GM21381 (cell line): Measurements from ENCODE around the gene POGLUT3.

Experiments used
- ATAC-seq: cut with Tn5 transposase; IDR thresholded peaks from one replicate; pipeline ENCODE4 v1.9.1; 2021; ENCODE audit warnings: mild to moderate bottlenecking, moderate library complexity; ENCODE audit not compliant: unreplicated experiment

Gene POGLUT3

DNA sequence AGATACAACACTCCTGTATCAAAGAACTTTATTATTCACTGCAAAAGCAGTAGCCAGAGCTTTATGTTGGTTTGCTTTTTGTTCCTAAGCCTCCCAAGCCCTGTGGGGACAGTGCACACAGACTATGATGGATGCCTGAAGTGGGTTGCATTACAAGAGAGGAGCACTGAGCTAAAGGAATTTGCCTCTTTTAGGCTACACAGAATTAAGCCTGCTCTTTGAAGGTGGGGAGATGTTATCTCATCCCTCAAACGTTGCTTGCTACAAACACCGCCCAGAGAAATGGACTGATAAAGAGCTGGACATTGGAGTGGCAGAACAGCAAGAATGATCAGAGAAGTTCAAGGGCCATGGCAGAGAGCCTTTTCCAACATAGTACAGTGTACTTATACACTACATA, 2.5 kb upstream of the POGLUT3 start:
- no peak for ATAC-seq

DNA sequence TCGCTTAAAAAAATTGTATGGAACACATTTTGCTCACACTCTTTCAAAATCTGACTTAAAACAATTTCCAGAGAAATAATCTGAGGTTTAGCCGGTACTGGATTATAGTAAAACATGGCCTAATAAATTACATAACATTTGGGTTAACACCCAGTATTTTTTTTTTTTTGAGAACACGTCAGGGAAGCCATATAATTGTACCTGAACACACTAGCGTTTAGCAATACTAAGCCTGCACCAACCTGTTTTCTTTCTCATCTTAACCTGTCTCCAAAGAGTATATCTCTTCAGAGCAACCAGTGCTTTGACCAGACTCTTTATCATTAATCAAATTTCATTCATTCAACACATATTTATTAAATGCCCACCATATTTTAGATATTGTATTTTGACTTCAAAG, 2.0 kb upstream of the POGLUT3 start:
- ATAC-seq, result no peak

DNA sequence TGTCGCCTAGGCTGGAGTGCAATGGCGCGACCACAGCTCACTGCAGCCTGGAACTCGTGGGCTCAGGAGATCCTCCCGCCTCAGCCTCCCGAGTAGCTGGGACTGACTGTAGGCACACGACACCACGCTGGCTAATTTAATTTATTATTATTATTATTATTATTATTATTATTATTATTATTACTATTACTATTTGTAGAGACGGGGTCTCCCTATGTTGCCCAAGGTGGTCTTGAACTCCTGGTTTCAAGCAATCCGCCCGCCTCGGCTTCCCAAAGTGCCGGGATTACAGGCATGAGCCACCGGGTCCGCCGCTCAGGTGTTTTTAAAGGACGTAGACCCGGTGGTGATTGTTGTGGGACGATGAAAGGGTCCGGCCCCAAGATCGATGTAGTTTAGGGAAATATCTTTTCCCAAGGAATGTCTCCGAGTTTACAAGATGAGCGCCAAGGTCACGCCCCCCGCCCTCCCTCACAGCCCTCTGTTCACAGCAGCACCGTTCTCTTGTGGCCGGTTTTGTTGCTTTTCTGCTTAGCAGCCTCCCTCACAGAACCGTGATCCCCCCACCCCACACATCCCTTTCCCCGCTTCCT, 728 bp upstream of the POGLUT3 start:
- ATAC-seq, result no peak

DNA sequence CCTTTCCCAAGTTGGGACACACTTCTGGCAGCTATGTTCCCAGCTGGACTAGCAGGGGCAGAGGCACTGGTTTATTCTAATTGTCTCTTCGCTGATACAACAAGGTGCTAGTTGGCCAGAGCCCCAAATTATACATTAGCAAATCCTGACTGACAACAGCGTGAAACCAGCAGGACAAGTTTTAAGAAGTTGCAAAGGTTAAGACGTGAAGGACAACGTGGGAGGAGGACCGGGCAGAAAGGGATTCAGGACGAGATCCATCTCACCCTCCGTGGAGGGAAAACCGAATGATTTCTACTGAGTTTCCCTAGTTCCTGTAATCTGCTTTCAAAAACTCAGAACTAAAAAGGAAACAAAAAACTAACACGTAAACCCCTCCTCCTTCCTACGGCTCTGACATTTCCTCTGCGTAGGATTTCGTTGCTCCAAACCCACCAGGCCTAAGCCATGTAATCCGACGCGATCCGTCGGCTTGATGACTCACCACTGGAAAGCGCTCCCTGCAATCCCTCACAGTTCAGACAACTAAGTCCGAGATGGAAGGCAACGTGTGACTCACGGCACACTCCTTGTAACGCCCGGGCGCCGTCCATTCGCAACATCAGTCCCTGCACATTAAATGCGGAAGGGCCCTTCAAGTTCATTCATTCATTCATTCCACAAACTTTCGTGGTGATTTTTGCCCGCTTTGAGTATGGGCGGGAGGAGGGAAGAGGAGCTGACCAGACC, 703 bp downstream of the POGLUT3 start:
- ATAC-seq, result peak; percentile 47

DNA sequence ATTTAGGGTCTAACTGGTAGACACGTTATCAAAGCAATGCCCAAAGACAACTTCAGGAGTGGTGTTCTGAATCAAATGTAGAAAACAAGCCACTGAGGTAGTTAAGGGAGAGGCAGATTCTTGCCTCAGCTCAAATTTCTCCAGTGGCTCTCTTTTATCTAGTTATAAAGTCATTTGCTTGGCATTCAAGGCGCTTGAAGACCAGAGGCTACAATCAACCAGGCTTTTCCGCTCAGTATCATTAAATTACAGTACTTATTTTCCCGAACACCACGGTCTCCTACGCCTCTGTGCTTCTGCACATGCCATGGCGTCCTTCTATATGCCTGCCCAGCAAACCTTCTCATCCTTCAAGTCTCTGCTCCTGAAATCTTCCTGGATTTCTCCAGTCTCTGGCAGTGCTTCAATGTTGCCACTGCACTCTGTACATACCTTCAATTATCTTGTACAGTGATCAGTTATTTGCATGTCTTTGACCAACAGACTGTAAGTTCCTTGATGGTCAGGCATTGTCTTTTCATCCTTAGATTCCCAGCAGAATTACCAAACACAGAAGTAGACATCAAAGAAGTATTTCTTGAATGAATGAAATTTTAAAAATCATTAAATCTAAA, 1.4 kb downstream of the POGLUT3 start:
- no peak for ATAC-seq

DNA sequence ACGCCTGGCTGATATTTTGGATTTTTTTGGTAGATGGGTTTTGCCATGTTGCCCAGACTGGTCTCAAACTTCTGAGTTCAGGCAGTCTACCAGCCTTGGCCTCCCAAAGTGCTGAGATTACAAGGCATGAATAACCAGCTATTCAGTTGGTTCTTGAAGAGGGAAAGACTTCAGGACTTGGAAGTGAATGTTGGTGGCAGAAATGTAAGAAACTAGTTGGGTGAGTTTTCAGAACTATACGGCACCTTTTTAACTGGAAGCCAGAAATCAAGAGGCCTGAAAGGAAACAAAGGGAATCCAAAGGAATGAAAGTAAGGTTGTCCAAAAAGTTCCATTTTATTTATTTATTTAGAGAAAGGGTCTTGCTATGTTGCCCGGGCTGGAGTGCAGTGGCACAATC, 2.9 kb downstream of the POGLUT3 start:
- no peak for ATAC-seq

DNA sequence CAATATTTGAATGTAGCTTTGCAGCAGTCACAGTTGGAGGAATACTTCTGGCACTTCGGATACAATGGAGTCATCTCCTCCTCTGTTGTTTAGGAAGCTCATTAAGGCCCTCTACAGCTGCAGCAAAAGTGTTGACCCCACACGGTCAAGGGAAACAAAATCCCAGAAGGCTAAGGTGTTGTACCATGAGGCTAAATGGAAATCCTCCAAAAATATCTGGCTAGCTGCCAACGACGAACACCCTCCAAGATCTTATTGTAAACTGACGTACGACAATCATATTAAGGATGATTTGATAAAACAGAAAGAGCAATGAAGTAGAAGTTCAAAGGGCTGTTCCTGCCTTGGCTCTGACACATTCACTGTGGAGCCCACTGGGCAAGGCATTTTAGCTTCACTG, 4.0 kb downstream of the POGLUT3 start:
- no peak for ATAC-seq

DNA sequence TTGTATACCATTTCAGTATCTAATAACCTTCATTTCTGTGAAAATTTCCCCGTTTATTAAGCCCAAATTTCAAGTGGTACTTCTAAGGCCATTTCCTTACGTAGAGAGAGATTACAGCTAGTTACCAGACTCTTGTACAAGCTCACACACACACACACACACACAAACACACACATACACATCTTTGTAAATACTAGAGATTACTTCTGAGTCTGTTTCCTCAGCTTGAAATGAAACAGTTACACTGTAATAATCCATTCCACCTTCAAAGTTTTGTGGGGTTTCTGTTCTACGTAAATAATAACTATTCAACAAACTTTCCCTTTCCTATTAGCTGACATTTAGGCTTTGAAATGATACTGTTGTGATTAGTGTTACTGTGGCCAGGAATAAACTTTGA, 6.2 kb downstream of the POGLUT3 start:
- ATAC-seq, result no peak

DNA sequence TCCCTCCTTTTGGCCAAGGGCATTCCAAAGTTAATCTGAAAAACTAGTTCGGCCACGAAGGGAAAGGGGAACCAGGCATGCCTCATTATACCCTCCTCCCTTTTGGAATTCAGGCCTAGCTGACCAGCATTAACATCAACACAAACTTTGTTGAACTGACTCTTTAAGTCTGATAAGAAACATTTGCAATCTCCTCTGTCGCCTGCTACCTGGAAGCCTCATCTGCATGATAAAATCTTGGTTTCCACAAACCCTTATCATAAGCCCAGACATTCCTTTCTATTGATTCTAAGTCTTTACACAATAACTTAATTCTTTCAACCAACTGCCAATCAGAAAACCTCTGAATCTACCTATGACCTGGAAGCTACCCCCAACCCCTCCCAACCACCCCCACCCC, 11.4 kb downstream of the POGLUT3 start:
- ATAC-seq, result no peak

DNA sequence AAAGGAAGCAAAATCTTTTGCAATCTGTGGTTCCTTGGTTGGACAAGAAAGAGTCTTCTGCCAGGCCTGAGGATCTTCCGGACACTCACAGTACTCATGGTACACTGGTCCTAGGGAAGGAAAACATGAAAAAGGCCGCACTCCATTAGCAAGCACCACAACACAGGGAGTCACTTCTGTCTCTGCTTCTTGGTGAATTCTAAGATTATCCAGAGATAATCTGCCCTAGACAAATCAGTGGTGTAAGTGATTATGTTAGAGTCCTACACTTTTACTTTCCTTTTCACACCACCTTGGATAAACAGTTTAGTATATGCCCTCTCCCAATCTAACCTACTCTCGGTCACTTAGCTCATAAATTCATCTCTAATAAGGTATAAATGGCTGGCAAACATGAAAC, 11.9 kb downstream of the POGLUT3 start:
- ATAC-seq, result no peak

DNA sequence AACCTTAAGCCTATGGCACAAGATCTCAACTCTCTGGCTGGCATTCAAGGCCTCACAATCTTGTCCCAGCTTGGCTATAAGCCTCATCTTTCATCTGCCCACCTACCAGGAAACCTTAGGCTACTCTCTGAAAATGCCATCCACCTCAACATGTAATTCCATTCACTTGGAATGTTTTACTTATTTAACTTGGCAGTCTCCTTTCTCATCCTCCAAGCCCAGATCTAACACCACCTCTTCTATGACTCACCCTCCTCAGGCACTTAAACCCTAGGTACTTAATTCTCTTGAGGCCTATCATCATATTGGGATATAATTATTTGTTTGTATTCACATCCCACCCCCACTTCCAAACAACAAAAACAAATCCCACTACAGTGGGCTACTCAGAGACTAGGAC, 15.0 kb downstream of the POGLUT3 start:
- ATAC-seq, result no peak

DNA sequence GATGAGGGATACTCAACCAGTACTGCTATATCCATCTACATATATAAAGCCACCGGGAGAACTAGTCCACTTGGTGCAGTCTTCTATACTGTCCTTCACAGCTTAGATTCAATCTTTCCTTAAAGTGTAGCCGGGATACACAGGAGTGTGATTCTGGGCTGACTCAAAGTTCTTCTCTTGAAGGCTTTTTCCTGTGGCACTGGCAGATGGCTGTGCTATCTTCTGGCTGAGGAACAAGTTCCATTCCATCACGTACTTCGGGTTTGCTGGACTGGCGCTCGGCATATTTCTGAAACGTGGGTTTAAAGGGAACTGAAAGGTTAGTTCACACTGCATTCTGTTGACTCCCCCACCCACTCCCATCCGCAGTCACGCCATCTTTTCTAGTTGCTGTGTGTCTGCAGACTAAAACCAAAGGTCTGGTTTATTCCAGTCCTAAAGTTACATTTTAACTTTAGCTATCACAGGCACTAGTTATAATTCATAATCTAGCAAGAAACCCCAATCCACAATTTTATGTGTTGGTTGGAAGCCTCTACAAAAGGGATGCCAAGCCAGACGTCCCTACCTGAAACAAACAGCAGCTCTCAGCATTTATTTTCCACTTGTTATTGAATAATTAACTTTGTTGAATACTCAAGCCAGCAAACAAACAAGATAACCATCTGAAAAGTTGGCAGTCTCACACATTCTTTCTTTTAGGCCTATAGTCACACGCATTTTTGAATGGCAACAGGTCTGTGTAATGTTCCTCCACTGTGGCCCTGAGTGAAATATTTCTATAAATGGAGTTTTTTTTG, 23.3 kb downstream of the POGLUT3 start:
- no peak for ATAC-seq

DNA sequence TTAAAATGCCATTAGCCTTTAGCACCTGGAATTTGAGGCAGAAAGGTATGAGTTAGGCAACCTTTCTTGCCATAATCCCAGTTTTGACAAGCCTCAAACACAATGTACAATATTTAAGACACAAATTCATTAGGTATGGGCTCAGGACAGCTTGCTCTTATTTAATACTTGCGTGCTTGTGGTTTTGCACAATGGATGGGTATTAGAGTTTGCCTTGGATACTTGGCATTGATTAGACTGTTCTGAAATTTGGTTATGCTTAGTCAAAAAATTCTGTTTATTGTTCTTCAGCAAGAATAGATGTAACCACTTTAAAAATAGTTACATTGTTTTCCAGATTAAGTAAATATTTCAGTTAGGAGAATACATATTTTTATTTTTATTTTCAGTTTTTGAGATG, 25.5 kb downstream of the POGLUT3 start:
- ATAC-seq, result no peak

DNA sequence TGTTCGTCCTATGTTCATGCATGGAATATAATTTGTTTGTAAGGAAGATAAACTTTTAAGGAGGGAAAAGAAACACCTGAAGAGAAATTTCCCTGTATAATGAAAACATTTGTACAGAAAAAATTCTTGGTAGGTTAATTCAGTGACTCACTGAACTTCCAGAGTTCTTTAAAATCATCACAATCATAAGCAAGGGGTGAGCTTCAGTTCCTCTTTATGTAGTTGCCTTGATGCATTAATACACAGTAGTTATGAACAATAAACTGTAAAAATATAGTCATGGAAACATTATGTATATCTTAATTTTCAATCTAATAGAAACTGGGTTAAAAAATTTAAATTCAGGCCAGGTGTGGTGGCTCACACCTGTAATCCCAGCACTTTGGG, 29.7 kb downstream of the POGLUT3 start:
- no peak for ATAC-seq

DNA sequence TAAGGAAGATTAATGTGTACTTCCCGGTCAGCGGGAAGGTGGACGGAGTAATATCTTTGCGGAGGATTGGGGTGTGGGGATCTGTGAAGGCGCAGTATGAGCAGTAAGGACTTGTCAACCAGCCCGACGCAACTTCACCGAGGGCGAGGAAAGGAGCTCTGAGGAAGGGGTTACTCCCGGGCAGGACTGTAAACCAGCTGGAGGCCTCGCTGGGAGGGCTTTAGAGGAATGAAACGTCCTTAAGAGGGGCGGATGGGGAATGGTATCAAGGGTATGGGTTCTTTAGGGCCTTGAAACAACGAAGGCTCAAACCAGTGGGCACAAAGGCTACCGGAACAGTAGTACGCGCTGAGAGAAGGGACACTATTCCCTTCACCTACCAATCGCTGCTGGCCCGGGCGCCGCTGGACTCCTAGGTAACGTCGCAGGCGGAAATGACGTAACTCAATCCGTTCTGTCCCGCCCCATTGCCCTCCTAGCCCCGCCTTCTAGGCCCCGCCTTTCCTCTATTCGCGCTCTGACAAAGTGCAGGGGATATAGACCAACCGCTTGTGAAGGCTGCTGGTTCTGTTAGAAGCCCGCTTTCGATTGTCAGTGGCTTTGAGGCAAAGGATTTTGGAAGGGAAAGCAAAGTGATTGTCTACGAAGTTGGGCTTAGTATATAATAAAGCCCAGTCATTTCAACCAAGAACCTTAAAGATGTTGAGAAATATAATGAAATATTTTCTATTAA, 30.9 kb downstream of the POGLUT3 start, which contains the start of gene C11orf65:
C11orf65 (minus strand) TSS at position 439 of the 733 bp plus-strand sequence. CDS start 5,970 bp downstream, outside the sequence.
- ATAC-seq, result peak; percentile 100

DNA sequence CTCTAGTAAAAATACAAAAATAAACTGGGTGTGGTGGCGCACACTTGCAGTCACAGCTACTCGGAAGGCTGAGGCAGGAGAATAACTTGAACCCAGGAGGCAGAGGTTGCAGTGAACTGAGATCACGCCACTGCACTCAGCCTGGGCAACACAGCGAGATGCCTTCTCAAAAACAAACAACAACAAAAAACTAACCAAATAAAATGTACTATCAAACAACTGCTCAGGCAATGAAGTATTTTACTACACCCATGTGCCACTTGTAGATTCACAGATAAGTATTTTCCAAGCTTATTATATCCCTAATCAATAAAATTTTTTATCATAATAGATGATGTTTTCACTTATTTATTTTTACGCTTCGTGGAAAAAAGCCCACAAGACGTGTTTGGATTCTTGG, 31.8 kb downstream of the POGLUT3 start:
- ATAC-seq, result no peak

DNA sequence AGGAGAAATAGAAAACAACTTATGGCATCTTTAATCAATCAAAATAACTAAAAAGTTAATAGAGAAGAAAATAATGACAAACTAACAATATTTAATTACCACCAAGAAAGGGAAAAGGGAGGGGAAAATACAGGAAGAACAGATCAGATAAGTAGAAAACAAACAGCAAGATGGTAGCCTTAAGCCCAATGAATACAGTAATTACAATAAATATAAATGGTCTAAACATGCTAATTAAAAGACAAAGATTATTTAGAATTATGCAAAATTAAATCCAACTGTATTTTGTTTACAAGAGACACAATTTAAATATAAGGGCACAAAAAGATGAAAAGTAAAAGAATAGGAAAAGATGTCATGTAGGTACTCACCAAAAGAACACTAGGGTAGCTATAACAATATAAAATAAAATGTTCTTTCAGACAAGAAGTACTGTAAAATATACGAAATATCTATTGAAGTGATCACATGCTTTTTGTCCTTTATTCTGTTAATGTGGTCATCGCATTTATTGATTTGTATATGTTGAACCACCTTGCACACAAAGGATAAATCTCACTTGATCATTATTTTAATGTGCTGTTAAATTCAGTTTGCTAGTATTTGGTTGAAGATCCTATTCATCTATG, 44.9 kb downstream of the POGLUT3 start:
- no peak for ATAC-seq
